Stimulated activated CD8-positive, alpha-beta memory T cell treated with anti-CD3 and anti-CD28 coated beads, Interleukin-2, amount 100 ng/mL, for 1 hour (primary cell): ENCODE data around the gene STMN3.
"Not testable (repeated sequence)": the region's sequence is repeated elsewhere in the genome, so short reads cannot be mapped to it uniquely, and the experiment has no call there.

ENCODE experiments used
- DNase-seq, 2 donors: peaks; one replicate each; pipeline ENCODE4 v3.0.0-alpha.2; 2020; ENCODE audit warnings: low read depth in 2 of 2

STMN3 gene

DNA sequence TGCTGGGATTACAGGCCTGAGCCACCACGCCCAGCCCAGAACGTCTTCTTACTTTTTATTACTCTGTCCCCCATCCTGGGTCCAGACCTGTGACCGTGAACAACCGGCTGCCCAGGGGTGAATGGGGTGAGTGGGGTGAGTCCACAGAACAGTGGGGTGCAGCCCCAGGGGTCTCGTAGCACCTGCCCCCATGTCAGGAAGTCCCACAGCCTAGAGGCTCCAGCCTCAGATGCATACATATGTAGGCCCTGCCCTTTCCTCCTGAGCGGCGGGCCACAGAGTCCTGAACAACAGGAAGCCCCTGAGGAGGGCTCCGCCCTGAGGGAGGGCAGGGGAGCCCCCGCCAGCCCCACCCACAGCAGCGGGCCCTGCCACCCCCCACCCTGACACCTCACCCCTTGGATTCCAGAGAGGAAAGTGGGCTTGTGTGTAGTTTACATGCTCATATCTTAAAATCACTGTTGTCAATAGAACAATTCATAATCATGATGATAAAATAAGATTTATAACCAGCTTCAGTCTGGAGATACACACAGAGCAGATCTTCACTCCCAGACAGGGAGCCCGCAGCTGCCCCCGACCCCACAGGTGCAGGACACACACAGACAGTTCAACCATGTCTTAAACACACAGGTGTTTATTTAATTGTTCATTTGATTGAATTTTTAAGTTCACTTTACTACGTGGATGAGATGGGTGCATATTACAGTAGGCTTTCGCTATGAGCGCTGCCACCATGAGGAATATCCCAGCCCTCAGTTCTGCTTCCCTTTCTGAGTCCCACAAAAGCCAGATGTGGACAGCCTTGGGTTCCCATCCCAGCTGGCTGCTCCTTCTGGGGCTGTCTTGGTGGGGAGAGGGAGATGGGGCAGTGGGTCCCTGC is 13.9 kb downstream of the STMN3 start:
- DNase-seq: peak; percentile 51 to 56

DNA sequence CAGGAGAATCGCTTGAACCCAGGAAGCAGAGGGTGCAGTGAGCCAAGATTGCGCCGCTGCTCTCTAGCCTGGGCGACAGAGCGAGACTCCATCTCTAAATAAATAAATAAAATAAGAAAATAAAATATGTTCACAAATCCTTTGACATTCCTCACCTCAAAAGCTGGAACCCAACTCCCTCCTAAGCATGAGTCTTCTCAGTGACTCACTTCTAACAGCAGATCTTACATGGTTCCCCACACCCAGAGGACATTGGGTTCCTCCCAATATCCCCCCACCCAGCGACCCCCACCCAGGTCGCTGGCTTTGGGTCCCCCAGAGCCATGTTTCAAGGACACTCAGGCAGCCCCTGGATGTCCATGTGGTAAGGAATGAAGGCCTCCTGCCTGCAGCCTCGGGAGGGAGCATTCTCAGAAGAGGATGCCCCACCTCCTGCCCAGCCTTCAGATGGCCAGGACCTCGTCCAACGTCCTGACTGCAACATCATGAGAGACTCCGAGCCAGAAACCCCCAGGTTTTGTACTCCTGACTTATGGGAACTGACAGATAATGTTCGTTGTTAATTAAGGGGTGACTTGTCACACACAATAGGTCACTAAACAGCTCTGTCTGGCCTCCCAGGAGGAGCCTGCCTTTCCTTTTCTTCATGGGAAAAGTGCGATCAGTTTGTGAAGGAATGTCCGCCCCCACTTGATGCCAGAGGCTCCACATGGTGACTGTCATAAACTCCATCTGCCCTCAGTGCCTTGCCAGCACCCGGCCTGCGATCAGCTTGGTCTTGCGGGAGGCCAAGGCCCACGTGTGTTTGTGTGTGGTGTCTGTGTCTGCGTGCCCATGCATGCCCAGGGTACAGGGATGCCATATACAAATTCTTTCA is 16.2 kb downstream of the STMN3 start:
- DNase-seq: no peak

DNA sequence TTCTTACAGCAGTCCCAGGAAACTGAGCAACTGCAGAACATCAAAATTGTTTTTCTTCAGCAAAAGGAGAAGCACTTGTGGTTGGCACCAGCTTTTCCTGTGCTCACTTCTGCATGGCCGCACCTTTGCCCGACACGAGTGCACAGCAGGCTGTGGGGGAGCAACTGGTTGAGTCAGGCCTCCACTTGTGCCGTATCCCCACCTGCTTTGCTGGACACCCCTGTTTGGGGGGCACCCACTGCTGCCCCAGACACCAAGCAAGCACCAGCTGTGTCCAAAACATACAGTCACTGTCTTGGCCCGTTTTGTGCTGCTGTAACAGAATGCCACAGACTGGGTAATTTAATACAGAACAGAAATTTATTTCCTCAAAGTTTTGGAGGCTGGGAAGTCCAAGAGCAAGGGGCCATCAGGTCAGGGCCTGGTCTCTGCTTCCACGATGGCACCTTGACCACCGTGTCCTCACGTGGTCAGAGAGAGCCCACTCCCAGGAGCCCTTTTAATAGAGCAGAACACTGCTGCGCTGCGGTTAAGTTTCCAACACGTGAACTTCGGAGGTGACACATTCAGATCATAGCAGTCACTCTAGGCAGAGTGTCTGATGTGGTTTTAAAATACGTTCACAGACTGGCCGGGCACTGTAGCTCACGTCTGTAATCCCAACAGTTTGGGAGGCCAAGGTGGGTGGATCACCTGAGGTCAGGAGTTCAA is 17.6 kb downstream of the STMN3 start:
- peak; percentile 54 to 59 for DNase-seq

DNA sequence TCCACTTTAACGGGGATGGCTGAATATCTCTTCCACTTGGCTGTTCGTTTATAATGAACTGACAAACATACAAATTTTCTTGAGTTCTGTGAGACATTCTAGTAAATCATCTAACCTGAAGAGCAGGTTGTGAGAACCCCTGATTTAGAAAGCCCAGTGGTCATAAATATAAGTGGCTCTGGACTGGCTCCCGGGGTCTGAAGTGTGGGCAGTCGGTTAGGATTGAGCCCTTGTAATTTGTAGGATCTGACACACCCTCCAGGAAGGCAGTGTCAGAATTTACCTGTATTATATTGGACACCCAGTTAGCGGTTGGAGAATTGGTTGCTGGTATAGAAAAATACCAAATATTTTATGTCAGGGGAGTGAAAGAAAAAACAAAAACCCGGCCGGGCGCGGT is 19.5 kb downstream of the STMN3 start:
- no peak for DNase-seq

DNA sequence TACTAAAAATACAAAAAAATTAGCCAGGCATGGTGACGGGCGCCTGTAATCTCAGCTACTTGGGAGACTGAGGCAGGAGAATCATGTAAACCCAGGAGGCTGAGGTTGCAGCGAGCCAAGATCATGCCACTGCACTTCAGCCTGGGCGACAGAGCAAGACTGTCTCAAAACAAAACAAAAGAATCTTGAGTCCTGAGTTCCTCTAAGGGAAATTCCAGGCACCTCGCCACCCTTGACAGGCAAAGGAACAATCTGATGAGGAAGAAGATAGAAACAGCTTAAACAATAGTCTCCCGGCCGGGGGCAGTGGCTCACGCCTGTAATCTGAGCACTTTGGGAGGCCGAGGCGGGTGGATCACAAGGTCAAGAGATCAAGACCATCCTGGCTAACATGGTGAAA is 21.8 kb downstream of the STMN3 start:
- not testable (repeated sequence) for DNase-seq

DNA sequence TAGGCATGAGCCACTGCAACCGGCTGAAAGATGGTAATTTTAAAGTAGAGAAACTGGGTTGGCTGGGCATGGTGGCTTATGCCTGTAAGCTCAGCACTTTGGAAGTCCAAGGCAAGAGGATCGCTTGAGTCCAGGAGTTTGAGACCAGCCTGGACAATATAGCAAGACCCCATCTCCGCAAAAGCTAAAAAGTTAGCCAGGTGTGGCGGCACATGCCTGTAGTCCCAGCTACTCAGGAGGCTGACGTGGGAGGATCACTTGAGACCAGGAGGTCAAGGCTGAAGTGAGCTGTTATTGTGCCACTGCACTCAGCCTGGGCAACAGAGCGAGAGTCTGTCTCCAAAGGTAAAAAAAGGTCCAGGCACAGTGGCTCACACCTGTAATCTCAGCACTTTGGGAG is 22.3 kb downstream of the STMN3 start:
- DNase-seq: not testable (repeated sequence)

DNA sequence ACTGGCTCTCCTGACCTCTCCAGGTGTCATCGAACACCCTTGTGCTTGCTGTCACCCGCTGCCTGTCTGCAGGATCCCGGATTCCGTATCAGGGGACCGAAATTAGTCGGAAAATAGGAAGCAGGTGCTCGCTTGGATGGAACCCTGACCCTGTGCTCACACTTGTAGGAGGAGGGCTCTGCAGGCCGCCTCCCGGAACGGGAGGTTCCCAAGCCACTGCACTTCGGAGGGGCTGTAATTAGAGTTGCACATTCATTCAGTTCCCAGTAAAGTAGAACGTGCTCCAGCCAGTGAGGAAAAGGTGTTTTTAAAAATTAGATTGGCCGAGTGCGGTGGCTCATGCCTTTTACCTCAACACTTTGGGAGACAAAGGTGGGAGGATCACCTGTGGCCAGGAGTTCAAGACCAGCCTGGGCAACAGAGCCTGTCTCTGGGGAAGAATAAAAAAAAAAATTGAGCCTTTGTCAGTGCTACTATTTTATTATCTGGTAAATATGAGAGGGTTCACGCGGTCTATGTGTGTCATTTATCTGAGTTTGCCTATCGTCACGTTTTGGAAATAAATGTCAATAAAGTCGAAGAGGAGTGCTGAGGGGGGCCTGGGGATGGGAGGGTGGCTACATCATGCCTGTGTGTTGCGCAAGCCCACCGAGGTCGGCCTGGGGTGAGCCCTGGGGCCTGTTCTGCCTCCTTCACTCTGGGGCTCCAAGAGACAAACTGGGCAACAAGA is 24.8 kb downstream of the STMN3 start:
- DNase-seq: peak in 1 of 2 donors; percentile 30

DNA sequence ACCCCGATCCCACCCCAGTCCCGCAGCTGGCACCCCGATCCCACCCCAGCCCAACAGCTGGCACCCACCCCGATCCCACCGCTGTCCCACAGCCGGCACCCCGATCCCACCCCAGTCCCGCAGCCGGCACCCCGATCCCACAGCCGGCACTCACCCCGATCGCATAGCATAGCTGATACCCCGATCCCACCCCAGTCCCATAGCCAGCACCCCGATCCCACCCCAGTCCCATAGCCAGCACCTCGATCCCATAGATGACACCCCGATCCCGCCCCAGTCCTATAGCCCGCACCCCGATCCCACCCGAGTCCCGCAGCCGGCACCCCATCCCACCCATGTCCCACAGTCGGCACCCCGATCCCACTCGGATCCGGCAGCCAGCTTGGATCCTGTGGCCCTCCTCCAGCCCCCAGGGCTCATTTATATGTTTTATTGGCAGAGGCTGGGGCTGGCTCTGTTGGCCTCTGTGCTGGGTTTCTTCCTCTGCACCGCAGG is 25.4 kb downstream of the STMN3 start:
- DNase-seq: no peak

DNA sequence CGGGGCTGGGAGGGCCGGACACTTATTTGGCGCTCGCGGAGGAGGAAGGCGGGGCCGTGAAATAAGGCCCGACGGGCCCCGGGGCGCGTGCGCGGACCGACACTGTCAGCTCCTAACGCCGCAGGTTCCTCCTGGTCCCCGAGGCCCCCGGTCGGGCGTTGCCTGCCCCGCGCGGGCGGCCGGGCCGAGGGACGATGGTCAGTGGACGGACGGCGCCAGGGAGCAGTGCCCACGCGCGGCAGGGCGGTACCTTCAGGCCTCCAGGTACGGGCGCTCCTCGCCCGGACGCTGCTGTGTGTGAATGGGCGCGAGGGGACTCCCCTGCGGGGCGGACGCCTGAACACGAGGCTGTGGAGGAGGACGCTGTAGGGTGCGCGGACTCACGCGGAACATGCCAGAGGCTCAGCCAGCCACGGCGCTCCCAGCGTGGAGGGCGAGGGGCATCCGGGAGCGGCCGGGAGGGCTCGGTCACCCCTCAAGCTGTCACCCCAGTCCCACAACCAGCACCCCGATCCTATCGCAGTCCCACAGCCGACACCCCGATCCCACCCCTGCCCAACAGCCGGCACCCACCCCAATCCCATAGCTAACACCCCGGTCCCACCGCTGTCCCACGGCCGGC is 26.0 kb downstream of the STMN3 start:
- peak; percentile 88 to 92 for DNase-seq

DNA sequence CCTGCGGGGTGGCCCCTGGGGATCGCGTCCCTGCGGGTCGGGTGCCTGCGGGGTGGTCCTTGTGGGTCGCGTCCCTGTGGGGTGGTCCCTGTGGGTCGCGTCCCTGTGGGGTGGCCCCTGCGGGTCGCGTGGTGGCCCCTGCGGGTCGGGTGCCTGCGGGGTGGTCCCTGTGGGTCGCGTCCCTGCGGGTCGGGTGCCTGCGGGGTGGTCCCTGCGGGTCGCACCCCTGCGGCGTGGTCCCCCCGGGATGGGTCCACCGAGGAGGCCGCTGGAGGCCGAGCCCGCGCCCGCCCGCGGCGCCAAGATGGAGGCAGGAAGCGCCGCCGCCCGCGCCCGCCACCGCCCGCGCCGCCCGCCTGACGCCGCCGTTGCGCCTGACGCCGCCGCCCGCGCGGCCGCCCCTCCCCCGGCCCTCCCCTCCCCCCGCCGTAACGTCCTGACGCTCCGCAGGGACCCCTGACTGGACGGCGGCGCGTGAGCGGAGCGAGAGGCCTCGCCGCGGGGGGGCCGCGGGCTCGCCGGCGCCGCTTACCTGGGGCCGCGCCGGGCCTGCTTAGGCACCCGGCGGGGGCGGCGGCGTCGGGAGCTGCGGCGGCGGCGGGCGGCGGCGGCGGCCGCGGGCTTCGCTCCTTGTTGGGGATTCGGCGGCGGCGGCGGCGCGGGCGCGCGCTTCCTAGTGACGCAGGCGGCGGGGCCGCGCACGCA is 26.6 kb downstream of the STMN3 start, which contains the start of gene GMEB2:
Gene GMEB2, minus strand, starts transcription at position 678 of the 705 bp plus-strand sequence. CDS start 7,704 bp downstream, outside the sequence.
- DNase-seq: peak in 1 of 2 donors; percentile 44

DNA sequence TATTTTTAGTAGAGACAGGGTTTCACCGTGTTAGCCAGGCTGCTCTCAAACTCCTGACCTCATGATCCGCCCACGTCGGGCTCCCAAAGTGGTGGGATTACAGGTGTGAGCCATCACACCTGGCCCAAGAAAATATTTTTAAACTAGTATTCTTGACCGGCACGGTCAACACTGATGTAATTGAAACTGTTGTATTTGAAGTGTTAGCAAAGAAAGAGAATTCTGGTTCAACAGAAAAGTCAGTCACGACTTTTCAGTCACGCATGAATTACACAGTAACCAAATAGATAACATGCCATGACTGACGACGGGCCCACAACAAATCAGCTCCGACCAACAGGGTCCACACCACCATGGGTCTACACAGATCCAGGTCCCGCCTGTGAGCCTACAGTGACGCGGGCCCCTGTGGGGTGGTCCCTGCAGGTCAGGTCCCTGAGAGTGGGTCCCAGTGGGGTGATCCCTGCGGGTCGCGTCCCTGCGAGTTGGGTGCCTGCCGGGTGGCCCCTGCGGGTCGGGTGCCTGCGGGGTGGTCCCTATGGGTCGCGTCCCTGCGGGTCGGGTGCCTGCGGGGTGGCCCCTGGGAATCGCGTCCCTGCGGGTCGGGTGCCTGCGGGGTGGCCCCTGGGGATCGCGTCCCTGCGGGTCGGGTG is 27.3 kb downstream of the STMN3 start:
- no peak for DNase-seq

DNA sequence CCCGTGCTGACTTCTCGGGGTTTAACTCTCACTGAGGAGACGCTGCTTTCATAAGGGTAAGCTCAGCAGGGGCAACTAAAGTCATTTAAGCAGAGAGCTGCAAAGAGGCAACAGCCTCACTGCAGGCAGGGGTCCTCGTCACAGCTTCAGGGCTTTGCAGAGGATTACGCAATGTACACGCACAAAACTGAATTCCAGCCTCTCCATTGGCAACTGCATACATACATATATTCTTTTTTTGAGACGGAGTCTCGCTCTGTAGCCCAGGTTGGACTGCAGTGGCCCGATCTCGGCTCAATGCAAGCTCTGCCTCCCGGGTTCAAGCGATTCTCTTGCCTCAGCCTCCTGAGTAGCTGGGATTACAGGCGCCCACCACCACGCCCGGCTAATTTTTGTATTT is 28.7 kb downstream of the STMN3 start:
- no peak for DNase-seq

DNA sequence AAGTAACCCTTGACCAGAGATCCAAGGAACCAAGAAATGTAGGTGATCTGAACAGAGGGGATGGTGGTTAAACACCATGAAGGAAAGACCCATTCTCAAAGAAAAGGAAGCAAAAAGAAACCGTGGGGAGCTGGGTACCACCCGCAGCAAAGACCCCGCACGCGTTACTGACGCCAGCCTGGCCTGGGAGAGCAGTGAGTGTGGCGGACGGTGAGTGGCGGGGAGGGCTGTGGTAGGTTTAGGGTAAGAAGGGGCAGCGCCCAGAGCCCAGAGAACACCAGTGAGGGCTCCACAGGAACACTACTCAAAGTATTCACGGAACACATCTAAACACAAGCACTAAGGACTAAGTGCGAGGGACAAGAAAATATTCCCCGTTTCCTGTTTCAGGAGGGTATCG is 30.5 kb downstream of the STMN3 start:
- no peak for DNase-seq

DNA sequence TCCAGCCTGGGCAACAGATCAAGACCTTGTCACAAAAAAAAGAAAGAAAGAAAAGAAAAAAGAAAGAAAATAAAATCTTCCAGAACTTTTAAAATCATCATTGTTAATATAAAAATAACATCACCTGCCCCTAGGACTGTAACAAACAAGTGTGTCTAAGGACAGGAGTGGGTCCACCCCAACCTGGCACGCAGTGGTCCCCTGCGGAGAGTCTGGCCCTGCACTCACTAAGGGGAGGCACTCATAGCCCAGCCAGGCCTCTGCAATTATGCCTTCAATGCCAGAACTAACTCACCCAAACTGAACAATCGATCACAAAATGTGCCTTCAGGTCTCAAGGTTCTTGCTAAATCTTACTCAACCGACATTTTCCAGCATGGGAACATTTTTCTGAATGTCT is 31.1 kb downstream of the STMN3 start:
- DNase-seq: no peak

DNA sequence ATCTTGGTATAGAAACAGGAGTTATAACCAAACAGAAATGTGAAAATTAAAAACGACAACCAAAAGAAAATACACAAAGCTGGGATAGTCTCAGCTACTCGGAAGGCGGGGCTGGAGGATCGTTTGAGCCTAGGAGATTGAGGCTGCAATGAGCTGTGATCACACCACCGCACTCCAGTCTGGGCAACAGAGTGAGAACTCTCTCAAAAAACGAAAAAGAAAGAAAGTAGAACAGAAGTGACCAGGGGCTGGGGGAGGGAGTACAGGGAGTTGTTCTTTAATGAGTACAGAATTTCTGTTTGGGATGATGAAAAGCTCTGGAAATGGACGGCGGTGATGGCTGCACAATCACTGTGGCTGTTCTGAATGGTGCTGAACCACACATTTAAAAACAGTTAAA is 32.2 kb downstream of the STMN3 start:
- DNase-seq: no peak

DNA sequence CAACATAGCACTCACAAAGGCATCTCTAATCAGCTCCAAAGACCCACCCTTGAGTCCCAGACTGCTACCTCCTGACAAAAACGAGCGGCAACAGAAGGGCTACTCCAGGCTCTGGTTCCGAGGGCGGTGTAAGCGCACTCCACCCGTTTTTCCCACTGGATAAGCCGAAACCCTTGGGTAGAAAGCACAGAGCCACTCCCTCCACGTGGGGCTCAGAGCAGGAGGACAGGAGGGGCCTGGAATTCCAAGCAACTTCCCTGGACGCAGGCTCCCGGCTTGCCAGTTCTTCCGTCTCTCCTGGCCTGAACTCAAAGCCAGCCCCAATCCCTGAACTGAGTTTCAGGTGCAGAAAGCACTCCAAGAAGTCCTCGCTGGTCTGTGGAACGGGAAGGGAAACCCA is 33.7 kb downstream of the STMN3 start:
- no peak for DNase-seq

DNA sequence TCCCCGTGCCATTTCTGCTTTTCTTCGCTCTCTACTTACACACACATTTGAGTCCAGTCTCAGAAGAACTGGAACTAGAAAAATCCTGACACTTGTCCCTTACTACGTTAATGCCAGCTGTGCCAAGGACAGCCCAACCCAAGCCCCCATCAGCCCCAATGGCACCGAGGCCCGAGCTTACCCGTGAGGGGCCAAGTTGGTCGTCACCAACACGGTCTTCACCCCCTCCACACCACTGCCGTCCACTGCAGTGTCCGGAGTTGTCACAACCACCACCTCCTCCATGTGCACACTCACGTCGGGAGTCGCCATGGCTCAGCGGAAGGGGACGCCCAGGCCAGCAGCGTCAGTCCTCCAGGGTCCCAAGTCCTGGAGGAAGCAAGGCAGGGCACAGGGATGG is 34.1 kb downstream of the STMN3 start:
- DNase-seq: no peak

DNA sequence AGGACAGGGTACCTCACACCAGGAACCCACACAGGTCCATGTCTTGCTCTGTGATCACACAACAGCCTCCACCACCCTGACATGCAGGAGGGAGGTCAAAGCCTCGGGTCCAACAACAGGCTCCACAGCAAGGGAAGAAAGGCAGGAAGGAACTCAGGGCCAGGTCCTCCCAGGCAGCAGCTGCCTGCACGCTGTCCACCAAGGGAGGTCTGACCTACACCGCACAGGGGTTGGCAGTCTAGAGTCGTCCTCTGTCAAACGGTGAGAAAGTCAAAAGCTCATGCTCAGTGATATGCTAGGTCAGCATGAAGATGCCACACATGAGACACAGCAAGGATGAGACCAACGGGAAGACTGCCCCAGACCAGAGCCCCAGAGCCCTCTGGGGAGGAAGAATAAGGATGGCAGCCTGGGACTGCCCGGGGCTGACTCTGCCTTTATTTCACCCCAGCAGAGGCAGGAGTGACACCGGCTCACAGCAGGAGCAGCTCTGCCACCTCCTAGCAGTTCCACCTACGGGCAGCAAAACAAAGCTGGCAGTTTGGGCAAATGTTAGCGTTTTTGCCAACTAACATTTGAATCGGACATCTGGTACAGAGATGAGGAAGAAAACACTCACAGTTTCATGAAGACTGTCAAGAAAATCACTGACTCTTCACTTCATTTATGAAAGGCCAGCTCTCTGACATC is 34.8 kb downstream of the STMN3 start:
- no peak for DNase-seq

DNA sequence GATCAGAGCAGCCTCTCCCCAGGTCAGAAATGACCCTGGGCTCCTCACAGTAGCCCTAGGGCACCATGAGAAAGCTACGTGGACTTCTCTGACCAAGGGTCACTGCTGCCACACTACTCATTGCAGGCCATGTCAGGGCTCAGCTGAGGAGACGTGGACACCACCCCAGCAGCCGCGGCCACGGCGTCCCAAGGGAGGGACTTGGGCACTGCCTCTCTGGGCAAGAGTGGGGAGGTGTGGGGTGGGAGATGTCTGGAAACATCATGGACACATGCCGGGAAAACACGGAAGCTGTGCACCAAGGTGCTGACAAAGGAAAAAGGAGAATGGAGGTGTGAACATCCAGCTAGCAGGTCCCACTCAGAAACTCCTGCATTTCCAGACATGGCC is 35.4 kb downstream of the STMN3 start:
- DNase-seq: no peak
